ENCODE data around the gene UBA7.
A peak's percentile ranks its signal among the peaks of the same experiment; 100 is the strongest.
"Not testable (repeated sequence)": the region's sequence is repeated elsewhere in the genome, so short reads cannot be mapped to it uniquely, and the experiment has no call there.

The UBA7 gene

GRCh38 chr3:49839193-49839809, 25.5 kb upstream of the UBA7 start:
- DNase-seq (ENCODE audit: insufficient read length, low spot score) (peak; percentile 57), FAIRE-seq (no peak)
- no peak for TF ChIP-seq POLR2A (IDR thresholded peaks at IDR 0.05; ENCODE audit: low read depth, low read length)

GRCh38 chr3:49831341-49831740, 17.6 kb upstream of the UBA7 start:
- no peak for DNase-seq (ENCODE audit: insufficient read length, low spot score)
- no peak for FAIRE-seq
- no peak for TF ChIP-seq POLR2A (IDR thresholded peaks at IDR 0.05; ENCODE audit: low read depth, low read length)

- DNase-seq (ENCODE audit: insufficient read length, low spot score) (no peak), FAIRE-seq (no peak)
- TF ChIP-seq POLR2A (IDR thresholded peaks at IDR 0.05; ENCODE audit: low read depth, low read length): no peak
Observed at GRCh38 chr3:49826016-49826415, 12.3 kb upstream of the UBA7 start.

GRCh38 chr3:49823131-49823530, 9.4 kb upstream of the UBA7 start:
- not testable (repeated sequence) for DNase-seq (ENCODE audit: insufficient read length, low spot score); FAIRE-seq

DNA sequence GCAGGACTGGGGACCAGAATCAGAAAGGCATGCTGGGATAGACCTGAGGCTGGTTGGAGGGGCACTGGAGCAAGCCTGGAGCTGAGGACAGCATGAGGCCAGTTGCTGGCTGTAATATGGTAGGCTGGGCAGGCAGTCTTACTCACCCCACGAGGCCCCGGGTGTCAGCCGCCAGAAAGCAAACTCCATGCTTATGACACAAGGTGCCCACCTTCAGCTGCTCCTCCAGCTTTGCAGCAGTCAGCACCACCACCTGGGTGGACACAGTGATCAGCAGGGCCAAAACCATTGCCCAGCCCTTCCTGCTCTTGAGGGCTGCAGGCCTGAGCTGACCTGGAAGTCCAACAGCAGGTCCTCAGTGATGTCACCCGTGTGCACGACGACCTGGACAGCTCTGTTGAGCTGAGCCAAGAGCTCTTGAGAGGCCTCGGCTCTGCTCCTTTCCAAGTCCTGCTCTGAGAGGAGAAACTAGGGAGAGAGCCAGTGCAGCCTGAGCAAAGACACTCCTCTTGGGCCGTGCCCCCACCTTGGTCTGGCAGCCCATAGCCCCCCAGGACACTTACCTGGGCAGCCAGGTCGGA, 747 bp downstream of the UBA7 start:
- FAIRE-seq (no peak), DNase-seq (ENCODE audit: insufficient read length, low spot score) (no peak)
- no peak for TF ChIP-seq POLR2A (IDR thresholded peaks at IDR 0.05; ENCODE audit: low read depth, low read length)

- TF ChIP-seq POLR2A (IDR thresholded peaks at IDR 0.05; ENCODE audit: low read depth, low read length): no peak
- no peak for FAIRE-seq
- DNase-seq (ENCODE audit: insufficient read length, low spot score): no peak
Observed at GRCh38 chr3:49807431-49808114, 6.2 kb downstream of the UBA7 start.

- DNase-seq (ENCODE audit: insufficient read length, low spot score) (no peak), FAIRE-seq (no peak)
- no peak for TF ChIP-seq POLR2A (IDR thresholded peaks at IDR 0.05; ENCODE audit: low read depth, low read length)
Observed at GRCh38 chr3:49806850-49807249, 6.9 kb downstream of the UBA7 start.

- TF ChIP-seq POLR2A (IDR thresholded peaks at IDR 0.05; ENCODE audit: low read depth, low read length): no peak
- no peak for FAIRE-seq
- no peak for DNase-seq (ENCODE audit: insufficient read length, low spot score)
Observed at GRCh38 chr3:49805897-49806701, 7.7 kb downstream of the UBA7 start.

DNA sequence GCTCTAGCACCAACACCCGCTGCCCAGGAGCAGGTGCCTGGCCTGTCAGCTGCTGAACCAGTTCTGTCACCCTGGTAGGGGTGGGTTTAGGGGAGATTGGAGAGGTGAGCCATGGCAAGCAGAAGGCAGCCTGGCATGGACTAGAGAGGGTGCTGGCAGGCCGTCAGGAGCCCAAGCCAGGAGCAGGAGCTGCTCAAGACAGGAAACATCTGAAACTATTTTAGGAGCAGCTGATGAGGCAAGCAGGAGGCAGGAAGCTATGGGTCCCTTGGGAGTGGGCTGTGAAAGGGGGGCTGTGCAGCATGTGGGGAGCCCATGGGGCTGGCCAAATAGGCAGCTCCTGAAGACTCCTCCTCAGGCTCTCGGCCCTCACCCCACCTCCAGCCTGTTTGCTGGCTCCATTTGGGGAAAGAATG, 8.4 kb downstream of the UBA7 start:
- TF ChIP-seq POLR2A (IDR thresholded peaks at IDR 0.05; ENCODE audit: low read depth, low read length): no peak
- no peak for DNase-seq (ENCODE audit: insufficient read length, low spot score)
- FAIRE-seq: no peak

- TF ChIP-seq POLR2A (IDR thresholded peaks at IDR 0.05; ENCODE audit: low read depth, low read length): no peak
- FAIRE-seq: no peak
- no peak for DNase-seq (ENCODE audit: insufficient read length, low spot score)
Observed at GRCh38 chr3:49804141-49805041, 9.4 kb downstream of the UBA7 start.

DNA sequence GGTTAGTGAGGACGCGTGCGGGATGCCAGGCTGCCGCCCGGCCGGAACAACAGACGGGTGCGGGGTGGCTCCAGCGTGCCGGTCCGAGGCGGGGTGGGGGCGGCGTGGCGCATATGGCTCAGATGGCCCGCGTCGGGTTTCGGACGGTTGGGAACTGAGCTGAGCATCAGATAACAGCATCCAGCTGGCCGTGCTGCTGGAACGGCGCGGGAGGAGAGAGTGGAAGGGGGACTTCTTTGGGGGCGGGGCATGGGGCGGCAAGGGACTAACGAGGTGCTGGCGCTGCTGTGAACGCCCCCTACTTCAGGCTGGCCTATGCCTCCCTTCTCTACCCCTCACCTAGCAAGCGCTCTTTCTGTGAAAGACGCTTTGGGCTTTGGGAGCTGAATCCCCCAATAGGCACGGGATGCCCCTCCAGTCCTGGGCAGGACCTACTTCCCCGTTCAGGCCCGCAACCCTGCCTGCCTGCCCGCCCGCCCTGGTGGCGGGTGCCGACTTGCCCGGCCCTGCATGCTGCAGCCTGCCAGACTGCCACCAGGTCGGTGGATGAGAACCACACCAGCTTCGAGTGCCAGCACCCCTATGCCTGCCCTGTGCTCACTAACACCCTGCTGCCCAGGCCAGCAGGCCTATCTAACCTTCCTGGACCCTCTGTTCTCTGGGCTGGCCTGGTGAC, 10.2 kb downstream of the UBA7 start:
- FAIRE-seq: no peak
- no peak for TF ChIP-seq POLR2A (IDR thresholded peaks at IDR 0.05; ENCODE audit: low read depth, low read length)
- DNase-seq (ENCODE audit: insufficient read length, low spot score): no peak

- peak; percentile 36 for FAIRE-seq
- DNase-seq (ENCODE audit: insufficient read length, low spot score): peak; percentile 81
- peak; percentile 51; the same call in 1 of the 2 replicates for TF ChIP-seq POLR2A (IDR thresholded peaks at IDR 0.05; ENCODE audit: low read depth, low read length)
Observed at GRCh38 chr3:49802719-49803464, 10.9 kb downstream of the UBA7 start, which contains the start of gene INKA1. TSS of gene INKA1 (plus strand) at chr3:49803261. CDS start at chr3:49803393, 132 bp downstream.
